Right hindlimb (tissue), 1 donor: Measurements from ENCODE around the gene CCL2.

ENCODE experiments used
- DNase-seq: peaks from one replicate; pipeline ENCODE4 v3.0.0-alpha.2; 2018

Gene CCL2

DNA sequence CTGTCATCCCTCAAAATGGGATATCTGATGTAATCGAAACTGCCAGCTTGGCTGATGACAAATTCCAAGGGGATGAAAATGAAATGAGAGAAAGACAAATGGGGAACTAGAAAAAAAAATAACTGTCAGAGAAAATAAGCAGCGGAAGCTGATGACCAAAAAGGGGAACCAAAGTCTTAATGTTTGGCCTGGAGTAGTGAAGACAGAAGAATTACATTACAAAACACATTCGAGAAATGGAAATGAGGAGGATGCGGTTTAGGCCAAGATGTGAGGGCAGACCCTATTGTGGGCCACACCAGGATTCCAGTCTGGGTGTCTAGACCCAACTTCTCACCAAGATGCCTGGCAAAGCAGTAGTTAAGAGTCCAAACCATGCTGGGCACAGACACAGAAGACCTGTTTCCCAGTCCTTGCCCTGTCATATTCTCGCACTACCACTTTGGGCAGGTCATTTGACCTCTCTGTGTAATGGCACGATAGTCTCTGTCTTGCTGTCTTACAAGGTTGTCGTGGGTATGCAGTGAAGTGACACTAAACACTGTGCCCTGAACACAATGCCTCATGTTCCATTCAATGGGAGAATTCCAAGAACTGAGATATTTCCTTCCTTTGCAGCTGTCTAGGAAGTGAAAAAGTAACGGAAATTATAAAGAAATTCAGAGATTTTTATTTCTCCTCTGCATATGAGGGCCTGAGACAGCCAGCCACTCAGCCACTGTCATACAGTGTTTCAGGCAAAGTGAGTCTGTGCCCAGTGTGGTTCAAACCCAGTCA is 12.3 kb upstream of the CCL2 start:
- DNase-seq, result no peak

GRCh38 chr17:34243364-34244320 is 11.4 kb upstream of the CCL2 start:
- DNase-seq, result no peak

- DNase-seq, result no peak
Observed at GRCh38 chr17:34245351-34245905, 9.7 kb upstream of the CCL2 start.

DNA sequence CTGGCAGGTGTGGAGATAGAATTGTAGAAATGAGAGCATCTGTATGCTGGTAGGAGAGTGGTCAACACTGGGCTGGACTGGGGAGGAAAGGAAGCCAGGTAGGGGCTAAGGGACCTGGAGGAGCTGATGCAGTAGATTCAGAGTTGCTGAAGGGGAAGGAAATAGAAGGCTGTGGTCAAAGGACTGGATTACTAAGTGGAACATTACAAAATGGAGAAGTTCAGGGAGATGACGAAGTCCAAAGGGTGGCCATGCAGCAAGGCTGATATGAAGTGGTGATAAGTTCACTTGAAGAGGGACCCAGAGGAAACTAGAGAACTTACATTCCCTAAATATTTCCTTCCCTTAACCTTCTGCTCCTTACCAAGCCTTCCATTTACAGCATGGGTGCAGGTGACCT is 8.6 kb upstream of the CCL2 start:
- no peak for DNase-seq

DNA sequence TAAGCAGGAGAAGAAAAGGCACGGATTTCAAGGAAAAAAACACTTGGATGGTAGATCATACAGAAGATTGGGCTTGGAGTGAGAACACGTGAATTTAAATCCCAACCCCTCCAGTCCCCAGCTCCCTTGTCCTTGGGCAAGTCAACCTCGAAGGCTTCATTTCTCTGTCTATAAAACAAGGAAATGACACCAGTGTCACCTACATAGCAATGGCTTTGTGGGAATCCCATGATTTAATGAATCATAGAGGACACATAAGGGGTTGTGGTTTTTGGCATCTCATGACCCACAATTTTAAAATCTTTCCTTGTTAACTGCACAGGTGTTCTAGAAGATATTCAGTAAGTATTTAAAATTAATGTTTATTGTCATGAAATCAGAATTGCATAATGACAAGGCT is 8.2 kb upstream of the CCL2 start:
- DNase-seq, result no peak

DNA sequence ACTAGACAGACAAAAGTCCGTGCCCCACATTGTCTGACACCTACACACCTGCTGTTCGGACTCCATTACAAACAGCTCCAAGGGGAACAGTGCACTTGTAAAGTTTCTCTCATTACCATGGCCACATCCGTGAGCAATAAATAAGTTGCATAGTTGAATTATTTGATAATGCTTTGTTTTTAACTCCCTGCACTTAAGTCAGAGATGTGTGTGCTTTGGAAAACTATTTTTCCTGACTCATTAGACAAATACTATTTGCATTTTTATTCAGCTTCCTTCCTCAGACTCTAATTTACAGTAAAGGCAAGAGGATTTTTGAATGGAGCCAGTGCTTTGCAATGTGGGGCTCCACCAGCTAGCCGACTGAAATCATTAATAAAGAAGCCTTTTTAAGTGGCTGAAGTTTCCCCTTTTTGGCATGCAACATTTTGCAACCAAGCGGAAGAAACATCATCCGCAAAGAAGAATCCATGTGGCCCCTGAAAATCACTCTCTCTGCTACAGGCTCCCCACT is 6.5 kb upstream of the CCL2 start:
- DNase-seq, result no peak

GRCh38 chr17:34249061-34249460 is 6.0 kb upstream of the CCL2 start:
- DNase-seq, result no peak

DNA sequence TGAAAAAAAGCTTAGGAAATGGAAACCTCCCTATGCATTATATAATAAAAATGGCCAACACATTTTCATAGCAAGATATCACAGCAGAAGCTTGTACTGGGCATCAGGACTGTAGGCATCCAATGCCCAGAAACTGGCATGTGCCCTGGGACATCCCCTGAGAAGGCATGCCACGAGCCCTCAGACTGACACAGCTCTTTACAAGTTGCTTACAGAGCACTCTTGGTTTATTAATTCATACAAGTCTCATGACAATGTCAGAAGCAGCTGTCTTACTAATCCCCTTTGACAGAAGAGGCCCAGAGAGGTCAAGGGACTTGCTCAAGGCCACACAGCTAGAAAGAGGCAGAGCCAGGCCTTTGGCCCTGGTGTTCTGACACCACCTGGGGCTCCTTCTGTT is 5.6 kb upstream of the CCL2 start:
- DNase-seq, result no peak

DNA sequence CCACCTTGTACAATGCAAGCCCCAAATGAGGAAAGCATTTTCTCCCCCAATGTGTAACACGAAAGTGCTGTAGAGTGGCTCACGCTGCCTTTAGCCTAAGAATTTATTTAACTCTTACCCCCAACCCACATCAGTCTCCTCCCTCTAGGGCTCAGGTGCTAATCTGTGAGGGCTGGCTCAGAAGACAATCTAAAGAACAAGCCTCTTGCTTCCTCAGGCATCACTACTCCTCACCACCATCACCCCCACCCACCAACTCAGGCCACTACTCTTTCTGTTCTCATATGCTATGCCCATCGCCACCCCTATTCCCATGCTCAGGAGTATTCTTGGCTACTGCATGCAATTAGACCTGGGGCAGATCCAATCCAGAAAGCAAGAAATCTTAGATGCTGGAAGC is 3.9 kb upstream of the CCL2 start:
- DNase-seq, result no peak

DNA sequence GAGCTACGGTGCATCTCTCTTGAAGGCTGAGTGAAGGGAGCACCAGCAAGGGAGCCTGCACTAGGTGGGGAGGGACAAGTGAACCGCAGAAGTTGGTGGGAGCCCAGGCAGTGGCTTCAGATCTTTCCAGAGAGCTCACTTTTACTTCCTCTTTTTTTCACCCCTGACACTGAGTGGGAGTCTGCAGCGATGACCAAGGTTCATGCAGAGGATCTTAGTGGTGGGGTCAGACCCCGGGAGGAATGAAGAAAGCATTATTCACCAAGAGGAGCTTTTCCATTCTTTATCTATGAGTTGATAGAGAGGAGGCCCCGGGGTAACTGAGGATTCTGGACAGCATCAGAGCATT is 3.0 kb upstream of the CCL2 start:
- DNase-seq, result no peak

- DNase-seq, result peak; percentile 93
Observed at GRCh38 chr17:34252444-34253138, 2.5 kb upstream of the CCL2 start.

- DNase-seq, result no peak
Observed at GRCh38 chr17:34253139-34253525, 2.0 kb upstream of the CCL2 start.

- DNase-seq, result no peak
Observed at GRCh38 chr17:34254146-34254545, 939 bp upstream of the CCL2 start.

GRCh38 chr17:34255381-34255732 is 272 bp downstream of the CCL2 start:
- no peak for DNase-seq

GRCh38 chr17:34255841-34256240 is 756 bp downstream of the CCL2 start:
- DNase-seq, result no peak

DNA sequence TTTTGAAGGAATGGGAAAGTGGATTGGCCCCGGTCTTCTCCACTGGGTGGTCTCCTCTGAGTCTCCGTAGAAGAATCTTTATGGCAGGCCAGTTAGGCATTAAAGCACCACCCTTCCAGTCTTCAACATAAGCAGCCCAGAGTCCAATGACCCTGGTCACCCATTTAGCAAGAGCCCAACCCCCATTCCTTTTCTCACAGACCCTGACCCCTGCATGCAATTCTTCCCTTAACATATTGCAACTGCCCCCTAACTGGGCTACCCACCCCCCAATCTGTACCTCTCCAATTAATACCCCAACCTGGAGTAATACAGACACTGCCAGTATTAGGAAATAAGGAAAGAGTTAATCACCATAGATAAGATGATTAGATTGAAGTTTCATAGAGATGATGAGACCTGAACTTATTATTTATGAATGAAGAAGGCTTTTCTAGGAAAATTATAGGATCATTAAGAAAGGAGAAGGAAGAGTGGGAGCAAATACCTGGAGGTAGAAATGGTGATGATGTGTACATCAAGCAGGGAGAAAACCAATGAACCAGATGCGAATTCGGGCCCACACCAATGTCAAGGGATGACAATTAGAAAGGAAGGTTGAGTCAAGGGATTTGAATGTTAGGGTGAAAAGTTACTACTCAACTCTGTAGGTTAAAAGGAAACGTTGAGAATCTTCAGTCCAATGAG is 2.4 kb downstream of the CCL2 start:
- DNase-seq, result no peak

DNA sequence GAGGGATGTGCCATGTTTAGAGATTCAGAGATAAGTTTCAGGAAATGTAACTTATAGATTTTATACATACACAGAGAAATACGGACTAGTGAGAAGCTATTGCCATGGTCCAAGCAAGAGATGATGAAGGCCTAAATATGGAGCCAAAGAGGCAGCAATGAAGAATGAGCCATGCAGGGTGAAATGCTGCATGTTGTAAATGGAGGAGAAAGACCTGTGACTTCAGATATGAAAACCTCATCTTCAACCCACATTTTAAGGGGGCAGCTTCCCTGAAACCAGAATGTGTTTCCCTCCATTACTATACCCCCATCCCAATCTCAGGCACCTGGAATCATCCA is 2.9 kb downstream of the CCL2 start:
- DNase-seq, result no peak

GRCh38 chr17:34259146-34259545 is 4.1 kb downstream of the CCL2 start:
- DNase-seq, result no peak

- DNase-seq, result no peak
Observed at GRCh38 chr17:34260861-34261260, 5.8 kb downstream of the CCL2 start.

DNA sequence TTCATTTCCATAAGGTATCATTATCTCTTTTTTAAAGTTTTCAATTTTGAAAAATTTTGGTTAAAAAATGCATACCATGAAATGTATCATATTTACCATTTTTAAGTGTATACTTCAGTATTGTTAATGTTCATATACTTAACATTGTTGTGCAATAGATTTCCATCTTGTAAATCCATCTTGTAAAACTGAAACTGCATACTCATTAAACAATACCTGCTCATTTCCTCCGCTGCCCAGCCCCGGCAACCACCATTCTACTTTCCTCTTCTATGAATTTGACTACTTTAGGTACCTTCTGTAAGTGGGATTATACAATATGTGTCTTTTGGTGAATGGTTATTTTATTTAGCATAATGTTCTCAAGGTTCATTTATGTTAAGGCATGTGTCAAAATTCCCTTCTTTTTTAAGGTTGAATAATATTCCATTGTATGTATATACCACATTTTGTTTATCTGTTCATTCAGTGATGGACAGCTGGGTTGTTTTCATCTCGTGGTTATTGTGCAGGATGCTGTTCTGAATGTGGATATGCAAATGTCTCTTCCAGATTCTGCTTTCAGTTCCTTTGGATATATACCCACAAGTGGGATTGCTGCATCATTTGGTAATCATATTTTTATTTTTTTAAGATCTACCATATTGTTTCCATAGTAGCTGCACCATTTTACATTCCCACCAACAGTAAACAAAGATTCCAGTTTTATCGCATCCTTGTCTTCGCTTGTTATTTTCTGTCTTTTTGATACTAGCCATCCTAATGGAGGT is 6.7 kb downstream of the CCL2 start:
- no peak for DNase-seq

GRCh38 chr17:34265711-34266110 is 10.6 kb downstream of the CCL2 start:
- DNase-seq, result no peak

DNA sequence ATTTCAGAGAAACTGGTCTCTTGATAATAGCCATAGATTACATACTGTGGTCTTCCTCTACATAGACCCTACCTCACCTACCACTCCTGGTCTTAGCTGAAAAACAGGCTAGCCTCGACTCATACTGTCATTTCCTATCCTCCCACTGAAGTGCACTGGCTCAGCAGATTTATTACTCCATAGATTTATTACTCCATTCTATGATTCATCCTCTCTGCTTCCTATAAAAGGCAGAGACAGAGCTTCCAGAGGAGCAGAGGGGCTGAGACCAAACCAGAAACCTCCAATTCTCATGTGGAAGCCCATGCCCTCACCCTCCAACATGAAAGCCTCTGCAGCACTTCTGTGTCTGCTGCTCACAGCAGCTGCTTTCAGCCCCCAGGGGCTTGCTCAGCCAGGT is 14.9 kb downstream of the CCL2 start, which contains the start of gene CCL7:
Gene CCL7 (plus strand): TSS at position 253 of the 400 bp plus-strand sequence. CDS start 70 bp downstream, at position 323.
- no peak for DNase-seq
